Common myeloid progenitor, CD34-positive (primary cell): ENCODE measurements around the gene ATG4B.

Source experiments
- CTCF ChIA-PET: fragments of 350-600 bp; sonication (Branson Sonifier 250); formaldehyde crosslinking; loops from one replicate; lab custom pipeline; 2021; ENCODE audit warnings: antibody characterized with exemption; lab: Charles Lee
- POLR2A ChIA-PET: fragments of 350-600 bp; sonication (Branson Sonifier 250); formaldehyde crosslinking; loops from one replicate; lab custom pipeline; 2021; ENCODE audit warnings: antibody characterized with exemption; lab: Charles Lee
- DNase-seq, 3 donors: peaks; one replicate each; pipeline versions ENCODE4 v3.0.0 to v3.0.0-alpha.2; 2013
- H3K27ac ChIP-seq, 2 experiments: 1 replicate in 1 of 2; 2 replicates in 1 of 2; pipeline ENCODE4 v1.7.0; 2013; ENCODE audit warnings: inconsistent platforms in 2 of 2, low read length in 2 of 2, mild to moderate bottlenecking in 2 of 2, low read depth in 1 of 2, moderate library complexity in 1 of 2; ENCODE audit not compliant: severe bottlenecking in 2 of 2, insufficient read depth in 1 of 2, poor library complexity in 1 of 2
- H3K27me3 ChIP-seq, 5 experiments: replicated peaks in 2 of 5; 1 replicate in 3 of 5; 2 replicates in 2 of 5; pipeline versions ENCODE4 v1.6.1 to v1.7.0; 2013; ENCODE audit warnings: low read length in 4 of 5, mild to moderate bottlenecking in 2 of 5, moderate library complexity in 2 of 5, inconsistent platforms in 1 of 5; ENCODE audit not compliant: insufficient read depth in 5 of 5, control insufficient read depth in 4 of 5
- H3K36me3 ChIP-seq, 4 experiments: 1 replicate in 2 of 4; 2 replicates in 2 of 4; pipeline versions ENCODE4 v1.6.1 to v1.7.0; 2013; ENCODE audit warnings: low read length in 3 of 4, control low read depth in 1 of 4, mild to moderate bottlenecking in 1 of 4; ENCODE audit not compliant: control insufficient read depth in 4 of 4, insufficient read depth in 4 of 4
- H3K4me1 ChIP-seq, 4 experiments: 1 replicate in 3 of 4; 2 replicates in 1 of 4; pipeline versions ENCODE4 v1.6.1 to v1.7.1; 2013; ENCODE audit warnings: low read length in 3 of 4, mild to moderate bottlenecking in 3 of 4, control low read depth in 1 of 4, inconsistent platforms in 1 of 4, moderate library complexity in 1 of 4; ENCODE audit not compliant: control insufficient read depth in 4 of 4, insufficient read depth in 4 of 4; ENCODE audit errors: control extremely low read depth in 1 of 4
- H3K4me3 ChIP-seq, 7 experiments: 1 replicate in 4 of 7; 2 replicates in 3 of 7; pipeline versions ENCODE4 v1.5.1 to v1.7.0; 2013; ENCODE audit warnings: mild to moderate bottlenecking in 7 of 7, low read length in 6 of 7, moderate library complexity in 6 of 7, inconsistent platforms in 2 of 7, low read depth in 2 of 7, control low read depth in 1 of 7; ENCODE audit not compliant: insufficient read depth in 4 of 7, control insufficient read depth in 1 of 7; ENCODE audit errors: extremely low read depth in 1 of 7
- H3K9me3 ChIP-seq, 5 experiments: 1 replicate in 4 of 5; 2 replicates in 1 of 5; pipeline versions ENCODE4 v1.6.1 to v1.7.1; 2013; ENCODE audit warnings: low read length in 4 of 5, mild to moderate bottlenecking in 2 of 5, inconsistent platforms in 1 of 5, low read depth in 1 of 5, moderate library complexity in 1 of 5; ENCODE audit not compliant: control insufficient read depth in 4 of 5, insufficient read depth in 2 of 5; ENCODE audit errors: control extremely low read depth in 1 of 5
- WGBS: methylation state at CpG from one replicate; pipeline ENCODE4 v1.1.5; 2013; ENCODE audit not compliant: insufficient coverage; 5-methylcytosine and 5-hydroxymethylcytosine counted together

ATG4B gene

DNA sequence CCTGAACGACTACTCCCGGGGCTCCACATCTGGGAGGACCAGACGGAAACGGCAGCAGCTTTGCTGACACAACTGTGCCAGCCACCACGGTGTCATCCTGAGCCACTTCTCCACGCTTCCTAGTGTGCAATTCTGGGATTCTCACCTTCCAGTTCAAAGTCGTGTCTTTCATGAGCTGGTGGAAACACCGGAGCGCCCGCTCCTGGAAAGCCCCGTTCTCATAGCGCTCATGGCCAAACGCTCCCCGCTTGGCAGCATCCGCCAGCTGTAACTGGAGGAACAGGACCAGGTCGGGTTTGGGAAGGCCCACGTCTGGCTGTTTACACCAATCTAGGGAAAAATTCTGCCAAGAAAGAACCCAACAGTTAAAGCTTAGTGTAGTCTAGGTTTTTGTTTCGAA is 40.8 kb downstream of the ATG4B start:
- Histone ChIP-seq H3K4me3 (no peak overlapping the region), H3K9me3 (no peaks in the 10 kb centered on the region), H3K4me1 (no peaks in the 10 kb centered on the region), H3K27me3 (no peaks in the 10 kb centered on the region), H3K27ac (peak overlapping the region in 1 of 2 experiments; percentile 5), H3K36me3 (peaks cover 22 to 80% (median 55%) of the 10 kb centered on the region in 4 experiments)
- WGBS = 99% methylated on average over 18 of the region's 18 CpGs
- no peak for DNase-seq
- ChIA-PET POLR2A (no interaction called here), CTCF (interaction anchor here (0.8 to 1.2 kb wide), 3 partner anchors 13 to 56 kb away, joined by 3 to 4 read pairs (median 3); partner anchors contain the start of genes D2HGDH and ING5)

DNA sequence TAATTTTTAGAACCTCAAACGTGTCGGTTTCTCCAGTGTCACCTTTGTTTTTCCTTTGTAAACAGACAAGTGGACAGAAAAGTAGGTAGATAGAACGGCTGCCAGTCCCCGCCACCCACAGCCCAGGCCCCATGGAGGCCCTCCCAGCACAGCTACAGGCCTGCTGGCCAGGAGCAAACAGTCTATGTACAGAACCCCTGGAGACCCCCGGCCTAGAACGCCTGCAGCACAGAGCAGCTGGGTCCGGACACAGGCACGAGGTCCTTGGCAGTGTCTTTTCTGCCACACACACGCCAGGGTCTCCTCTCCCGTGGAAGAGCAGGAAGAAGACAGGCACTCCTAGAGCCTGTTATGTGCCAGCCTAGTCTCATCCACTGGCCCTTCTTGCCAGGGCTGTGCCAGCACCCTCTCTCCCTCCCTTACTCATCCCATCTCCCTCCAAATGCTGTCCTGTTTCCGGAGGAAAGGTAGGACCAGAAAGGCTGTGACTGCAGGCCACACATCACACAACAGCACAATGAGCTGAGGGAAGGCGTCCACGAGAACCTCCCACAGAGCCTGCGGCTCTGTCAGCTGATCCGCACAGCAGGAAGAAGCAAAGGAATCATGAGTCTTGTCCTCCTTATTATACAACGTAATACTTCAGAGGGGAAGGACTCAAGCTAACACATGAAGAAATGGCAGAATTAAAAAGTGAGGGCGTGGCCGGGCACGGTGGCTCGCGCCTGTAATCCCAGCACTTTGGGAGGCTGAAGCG is 41.5 kb downstream of the ATG4B start:
- H3K36me3 ChIP-seq = peaks cover 24 to 84% (median 56%) of the 10 kb centered on the region in 4 experiments
- ChIA-PET CTCF (interaction anchor here (0.6 to 1.2 kb wide), 3 partner anchors 14 to 458 kb away, joined by 3 to 4 read pairs (median 3); partner anchors contain the start of gene D2HGDH), POLR2A (no interaction called here)

DNA sequence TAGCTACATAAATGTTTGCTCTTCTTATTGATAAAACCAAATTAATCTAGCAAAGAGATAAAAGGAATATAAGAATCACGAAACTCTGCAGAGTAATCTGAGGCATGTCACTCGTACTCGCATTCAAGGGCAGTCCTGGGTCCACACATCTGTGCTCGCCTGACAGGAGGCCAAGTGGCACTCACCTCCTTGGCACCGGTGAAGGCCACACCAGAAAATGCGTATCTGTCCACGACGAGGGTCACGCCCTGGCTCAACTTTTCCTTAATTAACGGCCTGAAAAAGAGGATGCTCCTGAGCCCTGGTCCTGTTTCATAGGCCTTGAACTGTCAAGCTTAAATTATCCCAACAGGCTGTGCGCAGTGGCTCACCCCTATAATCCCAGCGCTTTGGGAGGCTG is 42.6 kb downstream of the ATG4B start:
- CTCF ChIA-PET = interaction anchor here (1.7 kb wide), 1 partner anchor 21 kb away, joined by 3 read pairs; no protein-coding TSS in a partner anchor
- no peaks in the 10 kb centered on the region for H3K27me3 ChIP-seq
- peaks cover 24 to 86% (median 53%) of the 10 kb centered on the region in 4 experiments for H3K36me3 ChIP-seq
- 94% methylated on average over 10 of the region's 12 CpGs for WGBS
- no peaks in the 10 kb centered on the region for H3K9me3 ChIP-seq
- POLR2A ChIA-PET = no interaction called here
- no peaks in the 10 kb centered on the region for H3K4me1 ChIP-seq
- H3K4me3 ChIP-seq = no peak overlapping the region
- DNase-seq = no peak
- H3K27ac ChIP-seq = no peak overlapping the region

More for the DNA sequence above, 41.5 kb downstream of the ATG4B start:
- Histone ChIP-seq H3K4me1 (no peaks in the 10 kb centered on the region), H3K4me3 (no peak overlapping the region), H3K9me3 (no peaks in the 10 kb centered on the region), H3K27ac (peak overlapping the region in 1 of 2 experiments; percentile 5), H3K27me3 (no peaks in the 10 kb centered on the region)
- 98% methylated on average over 20 of the region's 22 CpGs for WGBS
- no peak for DNase-seq

DNA sequence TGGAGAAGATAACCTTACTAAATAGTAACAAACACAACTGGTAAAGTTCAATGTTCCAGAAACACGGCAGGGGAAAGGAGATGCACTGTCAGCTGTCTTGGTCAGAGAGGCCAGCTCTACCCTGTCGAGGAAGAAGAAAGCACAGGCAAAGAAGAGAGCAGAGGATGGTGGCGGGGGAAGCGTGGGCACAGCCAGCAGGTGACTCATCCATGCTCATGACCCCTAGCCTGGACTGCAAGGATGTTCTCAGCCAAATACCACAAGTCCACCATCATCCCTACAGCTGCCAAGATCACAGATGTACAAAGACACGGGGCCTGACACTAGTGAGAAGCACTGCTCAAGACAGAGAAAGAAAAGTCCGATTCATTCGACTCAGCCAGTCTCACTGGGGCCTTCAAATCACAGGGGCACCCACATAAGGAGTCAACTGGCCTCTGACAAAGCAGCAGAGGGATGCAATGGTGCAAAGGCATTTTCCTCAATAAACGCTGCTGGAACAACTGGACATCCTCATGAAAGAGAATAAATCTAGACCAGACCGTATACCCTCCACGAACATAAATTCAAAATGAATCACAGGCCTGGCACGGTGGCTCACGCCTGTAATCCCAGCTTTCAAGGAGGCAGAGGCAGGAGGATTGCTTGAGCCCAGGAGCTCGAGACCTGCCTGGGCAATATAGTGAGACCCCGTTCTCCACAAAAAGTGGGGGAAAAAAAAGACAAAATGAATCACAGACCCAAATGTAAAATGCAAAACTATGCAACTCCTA is 43.5 kb downstream of the ATG4B start:
- DNase-seq = no peak
- no peak overlapping the region for H3K27ac ChIP-seq
- peaks cover 4 to 8% (median 6%) of the 10 kb centered on the region in 4 experiments for H3K4me1 ChIP-seq
- H3K9me3 ChIP-seq = no peaks in the 10 kb centered on the region
- CTCF ChIA-PET = interaction anchor here (0.6 to 1.7 kb wide), 2 partner anchors 22 to 24 kb away, joined by 3 read pairs; no protein-coding TSS in a partner anchor
- POLR2A ChIA-PET = interaction anchor here (1.0 kb wide), 1 partner anchor 22 kb away, joined by 3 read pairs; no protein-coding TSS in a partner anchor
- WGBS = 96% methylated on average over 10 of the region's 14 CpGs
- H3K27me3 ChIP-seq = no peaks in the 10 kb centered on the region
- peaks cover 24 to 82% (median 50%) of the 10 kb centered on the region in 4 experiments for H3K36me3 ChIP-seq
- H3K4me3 ChIP-seq = no peak overlapping the region

DNA sequence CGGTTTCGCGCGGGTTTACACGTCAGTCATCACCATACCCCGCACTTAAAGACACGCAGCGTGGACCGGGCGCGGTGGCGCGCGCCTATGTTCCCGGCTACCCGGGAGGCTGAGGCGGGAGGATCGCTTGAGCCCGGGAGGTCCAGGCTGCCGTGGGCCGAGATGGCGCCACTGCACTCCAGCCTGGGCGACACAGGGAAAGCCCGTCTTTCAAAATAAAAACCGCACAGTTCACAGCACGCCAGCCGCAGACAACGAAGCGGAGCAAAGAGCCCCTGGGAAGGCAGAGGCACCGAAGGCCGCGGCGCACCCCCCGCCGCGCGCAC is 48.8 kb downstream of the ATG4B start:
- Histone ChIP-seq H3K36me3 (peaks cover 11 to 55% (median 32%) of the 10 kb centered on the region in 4 experiments), H3K4me3 (peak overlapping the region; percentile 77 to 98 (median 91)), H3K4me1 (peaks cover 8 to 28% (median 23%) of the 10 kb centered on the region in 4 experiments), H3K27ac (peak overlapping the region; percentile 40 to 78), H3K27me3 (no peaks in the 10 kb centered on the region), H3K9me3 (no peaks in the 10 kb centered on the region)
- WGBS = 0% methylated on average over 37 of the region's 37 CpGs
- CTCF ChIA-PET = interaction anchor here (0.6 to 3.0 kb wide), 9 partner anchors 12 to 192 kb away, joined by 3 to 6 read pairs (median 3); partner anchors contain the start of gene D2HGDH
- no peak for DNase-seq
- POLR2A ChIA-PET = interaction anchor here (1.5 kb wide), 1 partner anchor 13 kb away, joined by 5 read pairs; no protein-coding TSS in a partner anchor

DNA sequence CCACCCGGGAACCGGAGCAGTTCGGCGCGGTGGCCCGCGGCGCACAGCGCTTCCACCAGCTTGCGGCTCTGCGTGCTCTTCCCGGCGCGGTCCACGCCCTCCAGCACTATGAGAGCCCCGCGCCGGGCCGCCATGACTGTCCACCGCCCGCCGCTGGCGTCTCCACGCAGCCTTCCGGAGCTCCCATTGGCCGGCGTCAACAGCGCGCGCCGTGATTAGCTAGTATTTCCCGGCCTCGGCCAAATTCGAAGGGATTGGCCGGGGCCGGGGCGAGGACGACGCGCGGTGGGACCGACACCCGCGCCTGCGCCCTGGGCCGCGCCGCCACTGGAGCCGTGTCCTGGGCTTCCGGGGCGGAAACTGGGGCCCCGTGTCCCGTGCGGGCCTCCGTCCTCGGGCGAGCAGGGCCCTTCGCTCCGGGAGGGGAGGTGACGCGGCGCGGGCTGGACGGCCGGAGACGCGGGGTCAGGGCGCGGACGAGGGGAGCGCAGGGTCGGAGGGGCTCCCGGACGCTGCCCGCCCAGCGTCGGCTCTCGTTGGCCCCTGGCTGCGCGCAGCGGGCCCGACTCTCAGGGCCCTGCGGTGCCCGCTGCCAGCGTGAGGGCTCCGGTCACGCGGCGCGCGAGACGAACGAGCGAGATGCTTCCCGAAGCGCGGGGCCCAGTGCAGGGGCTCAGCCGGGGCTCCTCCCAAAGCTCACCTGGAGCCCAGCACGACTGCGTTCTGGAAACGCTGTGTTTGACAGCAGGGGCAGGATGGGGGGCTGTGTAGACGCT is 49.3 kb downstream of the ATG4B start, which contains the start of gene DTYMK:
Gene DTYMK, minus strand, starts transcription at position 166 of the 776 bp plus-strand sequence. Its CDS starts 32 bp downstream, at position 134.
- H3K9me3 ChIP-seq = no peaks in the 10 kb centered on the region
- H3K36me3 ChIP-seq = peaks cover 9 to 49% (median 33%) of the 10 kb centered on the region in 4 experiments
- peak; percentile 94 to 97 (median 96) for DNase-seq
- peak within 1 kb of the TSS; percentile 64 to 89 for H3K27ac ChIP-seq
- H3K27me3 ChIP-seq = no peaks in the 10 kb centered on the region
- WGBS = under 1% methylated on average over 95 of the region's 102 CpGs
- ChIA-PET CTCF (interaction anchor here (0.5 to 3.0 kb wide), 11 partner anchors 11 to 192 kb away, joined by 3 to 16 read pairs (median 3); partner anchors contain the start of gene D2HGDH), POLR2A (interaction anchor here (1.5 kb wide), 1 partner anchor 12 kb away, joined by 5 read pairs; no protein-coding TSS in a partner anchor)
- peak within 1 kb of the TSS; percentile 86 to 98 (median 91) for H3K4me3 ChIP-seq
- H3K4me1 ChIP-seq = peaks cover 8 to 28% (median 23%) of the 10 kb centered on the region in 4 experiments
